Caki2 (cell line): ENCODE measurements around the gene PPIG. TPM values are rescaled to one million over a fixed set of nuclear protein-coding genes. Genes with fewer than 3 reads are reported as not detected.

Experiments
- DNase-seq: peaks from one replicate; pipeline ENCODE4 v3.0.0-alpha.2; 2015; ENCODE audit warnings: low read depth
- in situ Hi-C: cut with HindIII; loops from 2 replicates; pipeline ENCODE4 v1.10.0; 2016; ENCODE audit warnings: low sequenced_read_pairs, low pct_unique_long_range_greater_than_20kb, mixed read lengths
- total RNA-seq: library from RNA; depleted of rRNA; stranded (reverse); fragments of >200 nt; shearing (Covaris generic); gene quantifications from 2 replicates; pipeline ENCODE4 v1.2.3, GENCODE V29; 2014; ENCODE audit warnings: low replicate concordance

PPIG gene
- total RNA-seq, 1 experiment from 2014 or later = 11.7 TPM

- in situ Hi-C loops = no loop called here
Observed at GRCh38 chr2:169649278-169649677, 65.1 kb downstream of the PPIG start.

DNA sequence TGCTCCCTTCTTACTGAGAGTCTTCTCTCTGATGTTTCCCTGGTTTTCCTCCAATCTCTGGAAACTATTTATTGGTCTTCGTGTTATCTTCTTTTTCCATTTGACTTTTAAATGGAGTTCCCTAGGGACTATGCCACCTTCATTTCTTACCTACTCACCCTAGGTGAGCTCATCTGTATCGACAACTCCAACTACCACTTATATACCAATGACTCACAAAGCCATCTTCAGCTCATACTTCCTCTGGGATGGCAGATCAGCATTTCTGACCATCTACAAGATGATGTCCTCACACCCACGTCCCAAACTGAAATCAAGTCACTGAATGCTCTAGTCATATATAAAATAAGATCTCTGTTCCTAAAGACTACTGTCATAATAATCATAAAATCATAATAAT is 69.5 kb downstream of the PPIG start:
- in situ Hi-C loops = no loop called here
- DNase-seq = no peak

More at GRCh38 chr2:169649278-169649677, 65.1 kb downstream of the PPIG start:
- no peak for DNase-seq

GRCh38 chr2:169656164-169656563 is 72.0 kb downstream of the PPIG start:
- in situ Hi-C loops = no loop called here
- DNase-seq = no peak

DNA sequence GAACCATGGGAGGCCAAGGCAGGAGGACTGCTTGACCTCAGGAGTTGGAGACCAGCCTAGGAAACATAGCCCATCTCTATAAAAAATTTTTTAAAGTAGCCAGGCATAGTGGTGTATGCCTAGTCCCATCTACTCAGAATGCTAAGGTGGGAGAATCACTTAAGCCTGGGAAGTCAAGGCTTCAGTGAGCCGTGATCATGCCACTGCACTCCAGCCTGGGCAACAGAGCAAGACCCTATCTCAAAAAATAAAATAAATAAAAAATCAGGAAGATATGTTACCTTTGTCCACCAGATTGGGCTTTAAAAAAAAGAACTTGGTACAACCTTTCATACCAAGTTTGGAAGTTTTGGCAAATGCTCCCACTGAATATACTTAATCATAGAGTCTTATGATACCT is 74.7 kb downstream of the PPIG start:
- in situ Hi-C loops = no loop called here

DNA sequence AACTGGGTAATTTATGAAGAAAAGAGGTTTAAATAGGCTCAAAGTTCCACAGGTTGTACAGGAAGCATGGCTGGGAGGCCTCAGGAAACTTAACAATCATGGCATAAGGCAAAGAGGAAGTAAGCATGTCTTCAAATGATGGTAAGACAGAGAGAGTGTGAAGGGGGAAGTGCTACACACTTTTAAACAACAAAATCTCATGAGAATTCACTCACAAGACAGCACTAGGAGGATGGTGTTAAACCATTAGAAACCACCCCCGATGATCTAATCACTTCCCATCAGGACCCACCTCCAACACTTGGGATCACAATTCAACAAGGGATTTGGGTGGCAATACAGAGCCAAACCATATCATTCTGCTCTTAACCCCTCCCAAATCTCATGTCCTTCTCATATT is 75.2 kb downstream of the PPIG start:
- DNase-seq = no peak
- in situ Hi-C loops = no loop called here

More for the DNA sequence above, 74.7 kb downstream of the PPIG start:
- no peak for DNase-seq

GRCh38 chr2:169661265-169661664 is 77.1 kb downstream of the PPIG start:
- in situ Hi-C loops = no loop called here
- DNase-seq = no peak

DNA sequence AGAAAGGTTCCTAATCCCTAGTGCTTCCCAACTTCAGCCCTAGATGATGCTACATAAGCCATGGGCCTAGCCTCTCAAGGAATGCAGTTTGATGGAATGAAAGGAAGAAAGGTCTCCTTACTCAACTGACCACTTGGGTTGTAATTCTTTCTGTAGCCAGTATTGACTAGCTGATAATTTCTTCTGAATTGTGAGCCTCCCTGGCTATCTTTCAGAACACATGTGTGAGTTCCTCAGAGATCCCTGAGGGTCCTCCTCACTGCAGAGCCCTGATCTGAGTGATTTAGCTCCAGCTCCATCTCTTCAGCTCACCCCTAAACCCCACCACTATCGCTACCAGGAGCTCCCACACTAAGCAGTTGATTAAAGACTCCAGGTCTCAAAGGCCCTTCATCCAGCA is 78.6 kb downstream of the PPIG start:
- DNase-seq = no peak
- in situ Hi-C loops = no loop called here

DNA sequence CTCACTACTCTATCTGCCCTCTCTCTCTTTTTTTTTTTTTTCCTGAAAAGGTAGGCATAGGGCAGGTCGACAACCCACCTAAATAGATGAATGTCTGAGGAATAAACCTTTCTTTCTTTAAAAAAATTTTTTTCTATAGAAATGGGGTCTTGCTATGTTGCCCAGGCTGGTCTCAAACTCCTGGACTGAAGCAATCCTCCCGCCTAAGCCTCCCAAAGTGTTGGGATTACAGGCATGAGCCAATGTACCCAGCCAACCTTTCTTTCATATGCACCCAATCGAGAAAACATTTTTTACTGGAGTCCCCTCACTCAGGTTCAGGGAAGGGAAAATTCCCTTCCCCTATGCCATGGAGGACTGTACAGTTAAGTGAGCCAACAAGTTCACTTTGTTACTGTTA is 79.1 kb downstream of the PPIG start:
- DNase-seq = no peak
- in situ Hi-C loops = no loop called here

GRCh38 chr2:169664600-169664977 is 80.4 kb downstream of the PPIG start:
- DNase-seq = no peak
- in situ Hi-C loops = no loop called here

DNA sequence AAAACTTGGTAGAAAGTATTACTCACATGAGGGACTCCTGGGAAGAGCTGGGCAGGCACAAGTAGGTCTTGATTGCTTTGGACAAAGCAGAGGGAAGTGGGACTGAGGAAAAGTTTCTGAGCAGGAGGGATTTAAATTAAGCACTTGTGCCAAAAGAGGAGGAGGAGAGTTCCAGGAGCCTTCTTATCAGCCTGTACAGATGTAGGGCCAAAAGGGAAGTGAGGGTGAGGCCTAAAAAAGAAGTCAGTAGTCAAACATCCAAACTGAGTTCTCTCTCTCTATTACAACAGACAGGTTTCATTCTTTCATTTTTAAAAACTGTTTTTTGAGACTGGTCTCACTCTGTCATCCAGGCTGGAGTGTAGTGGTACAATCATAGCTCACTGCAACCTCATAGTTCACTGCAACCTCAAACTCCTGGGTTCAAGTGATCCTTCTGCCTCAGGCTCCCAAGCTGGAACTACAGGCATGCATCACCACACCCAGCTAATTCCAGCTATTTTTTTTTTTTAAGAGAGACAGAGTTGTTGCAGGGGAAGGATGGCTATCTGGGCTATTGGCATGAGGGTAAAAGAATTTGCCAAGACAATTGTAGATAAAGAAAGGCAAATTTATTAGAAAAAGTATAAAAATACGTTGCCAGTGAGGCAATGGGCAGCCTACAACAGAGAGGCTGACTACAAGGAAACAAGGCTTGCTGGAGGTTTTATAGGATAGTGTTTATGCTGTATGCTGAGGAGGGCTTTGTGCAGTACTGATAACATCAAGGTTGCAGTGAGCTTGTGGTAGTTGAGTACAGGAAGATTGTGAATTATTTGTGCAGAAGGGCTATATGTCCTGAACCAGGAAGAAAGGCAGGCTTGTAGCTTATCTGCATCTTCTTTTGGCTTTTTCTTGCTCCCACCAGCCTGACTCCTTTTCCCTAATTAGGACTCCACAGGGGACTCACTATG is 81.1 kb downstream of the PPIG start:
- in situ Hi-C loops = no loop called here
- no peak for DNase-seq

- DNase-seq = no peak
- in situ Hi-C loops = no loop called here
Observed at GRCh38 chr2:169667583-169667982, 83.4 kb downstream of the PPIG start.

GRCh38 chr2:169670215-169670651 is 86.1 kb downstream of the PPIG start:
- no peak for DNase-seq
- in situ Hi-C loops = no loop called here

DNA sequence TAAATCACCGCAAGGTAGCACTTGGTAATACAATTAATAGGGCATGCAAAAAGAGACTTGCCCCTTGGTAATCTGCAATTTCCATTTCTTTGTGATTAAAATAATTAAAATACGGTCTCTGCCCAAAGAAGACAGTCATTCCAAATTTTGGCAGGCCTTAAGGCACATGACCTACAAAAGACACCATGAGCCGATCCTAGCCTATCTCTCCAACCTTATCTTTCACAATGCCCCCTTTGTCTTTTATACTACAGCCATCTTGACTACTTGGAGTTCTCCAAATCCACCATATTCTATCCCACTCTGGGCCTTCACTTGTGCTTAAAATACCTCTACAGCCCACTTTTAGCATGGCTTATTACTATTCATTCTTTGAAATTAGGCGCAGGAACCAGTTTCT is 86.8 kb downstream of the PPIG start:
- DNase-seq = no peak
- in situ Hi-C loops = no loop called here

- DNase-seq = no peak
- in situ Hi-C loops = no loop called here
Observed at GRCh38 chr2:169672406-169672805, 88.3 kb downstream of the PPIG start.

DNA sequence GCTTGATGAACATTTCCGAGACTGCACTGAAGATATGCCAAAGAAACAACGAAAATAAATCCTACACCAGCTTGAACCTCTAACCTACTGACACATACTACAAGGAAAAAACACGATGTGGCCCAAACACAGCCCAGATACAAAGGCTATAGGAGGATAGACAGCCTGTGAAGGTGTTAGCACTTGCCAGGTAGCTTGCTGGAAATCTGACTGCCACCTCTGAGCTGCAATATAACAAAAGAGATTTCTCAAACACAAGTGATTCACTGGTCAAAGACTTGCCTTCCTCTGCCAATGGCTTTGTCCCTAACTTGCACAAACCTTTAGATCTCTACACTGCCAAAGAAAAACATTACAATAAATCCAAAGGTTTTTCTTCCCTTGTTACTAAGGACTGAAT is 89.0 kb downstream of the PPIG start:
- in situ Hi-C loops = no loop called here

DNA sequence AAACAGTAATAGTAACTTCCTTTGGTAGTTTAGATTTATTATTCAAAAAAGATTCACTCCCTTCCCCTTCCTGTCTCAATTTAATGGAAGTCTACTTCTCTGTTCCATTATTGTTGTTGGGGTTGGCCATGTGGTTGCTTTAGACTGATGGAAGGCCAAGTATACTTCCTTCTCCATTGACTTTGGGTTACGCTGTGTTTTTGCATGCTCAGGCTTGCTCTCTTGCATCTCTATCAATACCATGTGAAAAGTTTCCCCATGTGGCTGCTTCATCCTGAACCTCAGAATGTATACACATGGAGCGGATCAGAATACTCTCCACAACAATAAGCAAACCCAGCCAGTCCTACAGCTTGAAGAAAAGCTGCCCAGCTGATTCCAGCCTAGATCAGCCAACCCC is 89.8 kb downstream of the PPIG start:
- no peak for DNase-seq
- in situ Hi-C loops = no loop called here

More for the DNA sequence above, 89.0 kb downstream of the PPIG start:
- no peak for DNase-seq

DNA sequence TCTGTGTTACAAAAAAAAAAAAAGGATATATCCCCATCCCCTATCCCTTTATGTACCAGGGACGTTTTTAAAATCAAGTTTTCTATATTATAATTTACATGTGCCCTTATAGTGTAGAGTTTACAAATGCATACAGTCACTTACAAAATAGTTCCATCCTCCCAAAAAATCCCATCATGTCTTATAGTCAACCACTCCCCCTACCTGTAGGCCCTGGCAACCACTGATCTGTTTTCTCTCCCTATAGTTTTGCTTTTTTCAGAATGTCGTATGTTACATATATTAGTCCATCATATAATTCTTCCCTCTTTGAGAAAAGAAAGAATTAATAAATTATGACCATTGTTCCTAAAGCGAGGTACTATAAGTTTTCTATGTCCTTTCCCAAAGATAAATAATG is 92.2 kb downstream of the PPIG start:
- DNase-seq = no peak
- in situ Hi-C loops = no loop called here

DNA sequence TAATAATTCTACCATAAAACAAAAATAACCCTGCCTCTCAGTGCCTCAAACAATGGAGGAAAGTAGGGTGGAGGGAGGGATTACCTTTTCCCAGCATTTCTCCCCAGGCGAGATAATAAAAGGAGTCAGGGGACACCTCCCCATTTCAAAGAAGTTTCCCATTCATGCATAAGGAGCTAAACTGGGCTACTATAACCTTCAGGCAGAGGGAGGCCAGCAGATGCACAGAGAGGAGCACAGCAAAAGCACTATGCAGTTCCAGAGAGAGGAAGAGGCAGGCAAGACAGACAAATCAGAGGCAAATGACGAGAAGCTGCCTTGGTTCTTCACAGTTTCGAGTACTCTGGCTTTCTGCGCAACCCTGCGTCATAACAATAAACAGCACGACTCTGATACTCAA is 92.7 kb downstream of the PPIG start:
- no peak for DNase-seq
- in situ Hi-C loops = no loop called here

GRCh38 chr2:169683054-169683424 is 98.9 kb downstream of the PPIG start:
- in situ Hi-C loops = no loop called here
- no peak for DNase-seq
